Aorta (tissue), 5 donors: ENCODE data around the gene KLHL10. TPM values are rescaled to one million over a fixed set of nuclear protein-coding genes. Genes with fewer than 3 reads are reported as not detected.
"Not testable (repeated sequence)": the region's sequence is repeated elsewhere in the genome, so short reads cannot be mapped to it uniquely, and the experiment has no call there.

Source experiments
- ATAC-seq: fragments of 200-7000 bp; cut with Tn5 transposase; one replicate; pipeline ENCODE4 v1.9.1; 2022; ENCODE audit warnings: moderate library complexity; ENCODE audit not compliant: low FRiP score
- DNase-seq, 2 donors: peaks; one replicate each; pipeline ENCODE4 v3.0.0-alpha.2; 2020
- H3K27ac ChIP-seq, 2 donors: one replicate each; pipeline ENCODE4 v1.5.1; 2013; ENCODE audit warnings: low read length in 2 of 2, mild to moderate bottlenecking in 2 of 2, moderate library complexity in 2 of 2, control low read depth in 1 of 2, inconsistent platforms in 1 of 2, low read depth in 1 of 2
- H3K27me3 ChIP-seq, 2 donors: one replicate each; pipeline ENCODE4 v1.6.1; 2013; ENCODE audit warnings: control low read depth in 1 of 2, low read length in 1 of 2, mild to moderate bottlenecking in 1 of 2, moderate library complexity in 1 of 2; ENCODE audit not compliant: insufficient read depth in 2 of 2, control insufficient read depth in 1 of 2
- H3K36me3 ChIP-seq, 2 donors: one replicate each; pipeline ENCODE4 v1.6.1; 2013; ENCODE audit warnings: control low read depth in 1 of 2, low read length in 1 of 2, mild to moderate bottlenecking in 1 of 2; ENCODE audit not compliant: insufficient read depth in 2 of 2, control insufficient read depth in 1 of 2
- H3K4me1 ChIP-seq, 2 donors: one replicate each; pipeline ENCODE4 v1.6.1; 2013; ENCODE audit warnings: low read length in 2 of 2, control low read depth in 1 of 2, mild to moderate bottlenecking in 1 of 2, moderate library complexity in 1 of 2; ENCODE audit not compliant: insufficient read depth in 2 of 2, control insufficient read depth in 1 of 2
- H3K4me3 ChIP-seq, 2 donors: one replicate each; pipeline ENCODE4 v1.5.1; 2013; ENCODE audit warnings: low read length in 2 of 2, control low read depth in 1 of 2, mild to moderate bottlenecking in 1 of 2
- H3K9me3 ChIP-seq: one replicate; pipeline ENCODE4 v1.6.1; 2013; ENCODE audit warnings: mild to moderate bottlenecking, low read length; ENCODE audit not compliant: control insufficient read depth
- WGBS, 2 donors: extraction: QIAGEN DNeasy Blood & Tissue Kit; methylation state at CpG; one replicate each; pipeline ENCODE4 v1.1.7; 2013; 5-methylcytosine and 5-hydroxymethylcytosine counted together
- intact Hi-C, 2 donors: fragments of 100-400 bp; cut with DNase I; formaldehyde crosslinking; loops; one replicate each; pipeline versions ENCODE4 v1.14.2 to v1.15.0; 2022
- polyA plus RNA-seq, 2 donors: library from polyadenylated mRNA; stranded (reverse); fragments of 200-250 nt; gene quantifications; one replicate each; pipeline ENCODE4 v1.2.3, GENCODE V29; 2013
- total RNA-seq, 2 donors: library from RNA; stranded (reverse); fragmentation: NEBNext Ultra II Directional; extraction: Animal tissue kit (Norgen Biotek cat#: 25700); gene quantifications; one replicate each; pipeline ENCODE4 v1.2.1, GENCODE V29; 2021
- donor health status: healthy with polysubstance abuse.
- donor health status: Bipolar disorder and iron deficiency.
- donor health status: DM: no; HTN: no; CAD: no.
- donor health status: DM: no; HTN: no; CAD: no.
- donor health status: DM: yes; HTN: yes; CAD: no.

The KLHL10 gene
- total and polyA plus RNA-seq, 4 donors = 0.36 to 0.97 (median 0.36) TPM; not detected in 1

- Histone ChIP-seq H3K27ac (no peak overlapping the region), H3K4me3 (no peak overlapping the region), H3K27me3 (no peaks in the 10 kb centered on the region), H3K36me3 (peaks cover 0 to 1% of the 10 kb centered on the region in 2 donors), H3K9me3 (no peaks in the 10 kb centered on the region), H3K4me1 (no peaks in the 10 kb centered on the region)
- DNase-seq = no peak
- 84 to 91% methylated on average over 1 of the region's 1 CpG for WGBS, 2 donors
- intact Hi-C loops = no loop called here
- ATAC-seq = no peak
Observed at GRCh38 chr17:41823141-41823524, 14.5 kb upstream of the KLHL10 start.

DNA sequence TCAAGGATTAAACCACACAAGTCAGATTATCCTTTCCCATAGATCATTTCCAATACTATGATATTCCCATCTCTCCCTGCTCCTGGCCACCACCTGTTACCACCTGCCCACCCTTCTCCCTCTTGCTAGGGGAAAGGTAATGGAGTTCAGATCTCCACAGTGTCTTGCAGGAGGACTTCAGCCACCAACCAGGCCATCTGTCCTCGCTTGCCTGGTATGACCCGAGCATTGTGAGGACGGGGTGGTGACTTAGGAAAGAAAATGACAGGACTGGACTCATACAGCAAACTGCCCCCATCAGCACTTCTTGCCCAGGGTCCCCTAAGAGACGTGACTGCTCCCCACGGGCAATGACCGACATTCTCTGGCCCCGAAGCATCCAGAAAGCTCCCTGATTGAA is 14.0 kb upstream of the KLHL10 start:
- H3K4me1 ChIP-seq = no peaks in the 10 kb centered on the region
- intact Hi-C loops = no loop called here
- peaks cover 1 to 3% of the 10 kb centered on the region in 2 donors for H3K36me3 ChIP-seq
- H3K9me3 ChIP-seq = no peaks in the 10 kb centered on the region
- ATAC-seq (no peak), DNase-seq (no peak)
- no peaks in the 10 kb centered on the region for H3K27me3 ChIP-seq
- no peak overlapping the region for H3K4me3 ChIP-seq
- WGBS, 2 donors = 77 to 80% methylated on average over 7 of the region's 7 CpGs
- no peak overlapping the region for H3K27ac ChIP-seq

DNA sequence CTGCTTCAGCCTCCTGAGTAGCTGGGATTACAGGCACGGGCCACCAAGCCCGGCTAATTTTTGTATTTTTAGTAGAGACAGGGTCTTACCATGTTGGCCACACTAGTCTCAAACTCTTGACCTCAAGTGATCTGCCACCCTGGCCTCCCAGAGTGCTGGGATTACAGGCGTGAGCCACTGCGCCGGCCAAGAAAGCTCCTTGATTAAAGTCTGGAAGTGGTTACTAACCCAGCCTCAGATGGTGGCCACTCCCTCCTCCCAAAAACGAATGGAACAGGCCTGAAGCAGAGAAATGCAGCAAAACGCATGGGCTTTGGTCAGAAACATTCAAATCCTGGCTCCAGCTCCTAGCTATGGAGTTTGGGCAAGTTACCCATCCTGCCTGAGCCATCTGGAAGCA is 13.5 kb upstream of the KLHL10 start:
- H3K27ac ChIP-seq = no peak overlapping the region
- intact Hi-C loops = no loop called here
- no peaks in the 10 kb centered on the region for H3K4me1 ChIP-seq
- no peaks in the 10 kb centered on the region for H3K27me3 ChIP-seq
- DNase-seq (no peak), ATAC-seq (no peak)
- no peaks in the 10 kb centered on the region for H3K9me3 ChIP-seq
- 53 to 54% methylated on average over 7 of the region's 7 CpGs for WGBS, 2 donors
- H3K4me3 ChIP-seq = no peak overlapping the region
- H3K36me3 ChIP-seq = peaks cover 1 to 3% of the 10 kb centered on the region in 2 donors

DNA sequence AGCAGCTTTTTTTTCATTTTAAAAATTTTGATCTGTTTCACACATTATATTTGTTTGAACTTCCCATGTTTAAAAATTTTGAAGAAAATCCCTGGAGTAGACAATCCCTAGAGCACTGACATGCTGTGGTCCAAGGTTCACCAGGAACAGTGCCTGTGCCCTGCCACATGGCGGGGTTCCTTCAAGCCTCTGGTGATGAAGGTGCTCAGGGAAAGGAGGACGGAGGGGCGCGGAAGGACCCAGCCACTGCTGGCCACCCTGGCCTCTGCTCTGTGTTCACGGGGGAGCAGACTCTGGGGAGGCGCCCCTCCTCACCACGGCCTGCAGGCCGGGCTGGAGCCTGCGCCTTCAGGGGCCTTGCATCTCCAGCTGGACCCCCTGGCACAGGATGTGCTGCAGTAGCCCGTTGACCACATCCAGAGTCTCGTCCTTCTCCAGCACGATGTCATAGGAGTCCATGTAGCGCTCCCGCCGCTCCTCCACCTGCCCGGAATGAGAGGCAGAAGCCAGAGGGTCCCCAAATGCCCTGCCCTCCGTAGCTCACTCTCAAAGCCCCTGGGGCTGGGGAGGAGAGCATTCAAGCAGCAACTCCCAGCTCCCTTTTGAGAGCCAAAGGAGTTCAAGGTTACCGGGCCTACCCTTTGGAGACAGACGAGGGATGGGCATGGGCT is 12.3 kb upstream of the KLHL10 start:
- intact Hi-C loops = no loop called here
- Histone ChIP-seq H3K27ac (no peak overlapping the region), H3K9me3 (no peaks in the 10 kb centered on the region), H3K4me1 (no peaks in the 10 kb centered on the region), H3K27me3 (no peaks in the 10 kb centered on the region), H3K36me3 (peaks cover 4 to 8% of the 10 kb centered on the region in 2 donors), H3K4me3 (no peak overlapping the region)
- 87 to 89% methylated on average over 19 of the region's 19 CpGs for WGBS, 2 donors
- peak; percentile 32 to 68 for DNase-seq
- no peak for ATAC-seq

DNA sequence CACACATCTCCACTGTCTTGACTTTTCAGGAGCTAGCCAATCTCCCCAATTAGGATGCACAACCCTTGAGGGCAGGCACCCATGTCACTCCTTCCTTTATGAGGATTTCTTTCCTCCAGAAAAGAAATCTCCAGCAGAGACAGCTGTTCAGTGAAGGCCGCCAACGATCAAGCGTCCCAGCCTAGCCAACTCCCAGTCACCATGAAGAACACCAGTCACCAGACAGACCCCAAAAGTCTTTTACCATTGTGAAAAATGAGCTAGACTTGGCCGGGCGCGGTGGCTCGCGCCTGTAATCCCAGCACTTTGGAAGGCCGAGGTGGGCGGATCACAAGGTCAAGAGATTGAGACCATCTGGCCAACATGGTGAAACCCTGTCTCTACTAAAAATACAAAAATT is 7.7 kb upstream of the KLHL10 start:
- not testable (repeated sequence) for ATAC-seq

GRCh38 chr17:41835214-41835799 is 2.3 kb upstream of the KLHL10 start:
- intact Hi-C loops = no loop called here
- Histone ChIP-seq H3K27ac (peak overlapping the region in 1 of 2 donors; percentile 11), H3K4me1 (no peaks in the 10 kb centered on the region), H3K9me3 (no peaks in the 10 kb centered on the region), H3K4me3 (peak overlapping the region; percentile 44 to 54), H3K36me3 (peaks cover 0 to 2% of the 10 kb centered on the region in 2 donors), H3K27me3 (no peaks in the 10 kb centered on the region)
- ATAC-seq (peak; percentile 70), DNase-seq (no peak)
- WGBS, 2 donors = 10 to 11% methylated on average over 13 of the region's 13 CpGs

More for the DNA sequence above, 7.7 kb upstream of the KLHL10 start:
- H3K4me3 ChIP-seq, H3K4me1 ChIP-seq, H3K27ac ChIP-seq, H3K9me3 ChIP-seq, intact Hi-C loops, H3K27me3 ChIP-seq: not testable (repeated sequence)
- DNase-seq = peak in 1 of 2 donors; percentile 63
- 85 to 86% methylated on average over 10 of the region's 10 CpGs for WGBS, 2 donors
- peaks cover 4 to 10% of the 10 kb centered on the region in 2 donors for H3K36me3 ChIP-seq

GRCh38 chr17:41835800-41836549 is 1.6 kb upstream of the KLHL10 start, which contains the start of gene NT5C3B:
TSS of gene NT5C3B (minus strand) at chr17:41836232. CDS start at chr17:41836193, 39 bp downstream.
- Histone ChIP-seq H3K4me3 (peak within 1 kb of the TSS; percentile 44 to 54), H3K27me3 (no peaks in the 10 kb centered on the region), H3K9me3 (no peaks in the 10 kb centered on the region), H3K36me3 (peaks cover 0 to 2% of the 10 kb centered on the region in 2 donors), H3K4me1 (no peaks in the 10 kb centered on the region), H3K27ac (peak within 1 kb of the TSS in 1 of 2 donors; percentile 11)
- peak; percentile 73 to 91 for DNase-seq
- 0 to 1% methylated on average over 47 to 72 of the region's 72 CpGs for WGBS, 2 donors
- intact Hi-C loops = loop anchor here in 1 of 2 donors (2.0 kb wide), 1 partner anchor 29 kb away; the partner anchor contains the start of gene KLHL11
- ATAC-seq = peak; percentile 90

DNA sequence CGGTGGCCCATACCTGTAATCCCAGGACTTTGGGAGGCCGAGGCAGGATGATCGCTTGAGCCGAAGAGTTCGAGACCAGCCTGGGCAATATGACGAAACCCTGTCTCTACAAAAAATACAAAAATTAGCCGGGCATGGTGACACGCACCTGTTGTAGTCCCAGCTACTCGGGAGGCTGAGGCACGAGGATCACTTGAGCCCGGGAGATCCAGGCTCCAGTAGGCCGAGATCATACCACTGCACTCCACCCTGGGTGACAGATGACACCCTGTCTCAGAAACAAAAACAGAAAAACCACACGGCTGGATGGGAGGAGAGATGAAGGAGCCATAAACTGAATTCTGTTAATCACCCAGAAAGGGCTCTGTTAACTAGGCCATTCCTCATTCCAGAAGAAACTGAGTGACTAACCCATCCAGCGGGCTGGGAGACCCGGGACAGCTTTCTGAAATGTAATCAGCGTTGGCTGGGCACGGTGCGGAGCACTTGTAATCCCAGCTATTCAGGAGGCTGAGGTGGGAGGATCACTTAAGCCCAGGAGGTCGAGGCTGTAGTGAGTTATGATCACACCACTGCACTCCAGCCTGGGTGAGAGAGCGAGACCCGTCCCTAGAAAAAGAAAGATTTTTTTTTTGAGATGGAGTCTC is 952 bp upstream of the KLHL10 start:
- H3K4me1 ChIP-seq = no peaks in the 10 kb centered on the region
- 36 to 37% methylated on average over 21 of the region's 21 CpGs for WGBS, 2 donors
- H3K36me3 ChIP-seq = no peaks in the 10 kb centered on the region
- DNase-seq (peak in 1 of 2 donors; percentile 75), ATAC-seq (no peak)
- peak overlapping the region in 1 of 2 donors; percentile 9 for H3K27ac ChIP-seq
- H3K9me3 ChIP-seq = no peaks in the 10 kb centered on the region
- H3K4me3 ChIP-seq = peak overlapping the region; percentile 44 to 54
- intact Hi-C loops = loop anchor here in 1 of 2 donors (2.0 kb wide), 1 partner anchor 28 kb away; the partner anchor contains the start of gene KLHL11
- H3K27me3 ChIP-seq = no peaks in the 10 kb centered on the region
